CD4-positive, alpha-beta T cell treated with Interleukin-4 for 1 hour (primary cell): ENCODE measurements around the gene PDIA2.
A peak's percentile ranks its signal among the peaks of the same experiment; 100 is the strongest.
"Not testable (repeated sequence)": the region's sequence is repeated elsewhere in the genome, so short reads cannot be mapped to it uniquely, and the experiment has no call there.

Source experiments
- DNase-seq, 2 donors: peaks; one replicate each; pipeline ENCODE4 v3.0.0-alpha.2; 2020 to 2022

Gene PDIA2

DNA sequence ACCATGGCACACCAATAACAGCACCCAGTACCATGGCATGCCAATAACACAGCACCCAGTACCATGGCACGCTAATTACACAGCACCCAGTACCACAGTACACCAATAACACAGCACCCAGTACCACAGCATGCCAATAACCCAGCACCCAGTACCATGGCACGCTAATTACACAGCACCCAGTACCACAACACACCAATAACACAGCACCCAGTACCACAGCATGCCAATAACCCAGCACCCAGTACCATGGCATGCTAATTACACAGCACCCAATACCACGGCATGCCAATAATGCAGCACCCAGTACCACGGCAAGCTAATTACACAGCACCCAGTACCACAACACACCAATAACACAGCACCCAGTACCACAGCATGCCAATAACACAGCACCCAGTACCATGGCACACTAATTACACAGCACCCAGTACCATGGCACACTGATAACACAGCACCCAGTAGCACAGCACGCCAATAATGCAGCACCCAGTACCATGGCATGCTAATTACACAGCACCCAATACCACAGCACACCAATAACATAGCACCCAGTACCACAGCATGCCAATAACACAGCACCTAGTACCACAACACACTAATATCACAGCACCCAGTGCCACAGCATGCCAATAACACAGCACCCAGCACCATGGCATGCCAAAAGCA, 51.3 kb downstream of the PDIA2 start:
- DNase-seq, result not testable (repeated sequence)

DNA sequence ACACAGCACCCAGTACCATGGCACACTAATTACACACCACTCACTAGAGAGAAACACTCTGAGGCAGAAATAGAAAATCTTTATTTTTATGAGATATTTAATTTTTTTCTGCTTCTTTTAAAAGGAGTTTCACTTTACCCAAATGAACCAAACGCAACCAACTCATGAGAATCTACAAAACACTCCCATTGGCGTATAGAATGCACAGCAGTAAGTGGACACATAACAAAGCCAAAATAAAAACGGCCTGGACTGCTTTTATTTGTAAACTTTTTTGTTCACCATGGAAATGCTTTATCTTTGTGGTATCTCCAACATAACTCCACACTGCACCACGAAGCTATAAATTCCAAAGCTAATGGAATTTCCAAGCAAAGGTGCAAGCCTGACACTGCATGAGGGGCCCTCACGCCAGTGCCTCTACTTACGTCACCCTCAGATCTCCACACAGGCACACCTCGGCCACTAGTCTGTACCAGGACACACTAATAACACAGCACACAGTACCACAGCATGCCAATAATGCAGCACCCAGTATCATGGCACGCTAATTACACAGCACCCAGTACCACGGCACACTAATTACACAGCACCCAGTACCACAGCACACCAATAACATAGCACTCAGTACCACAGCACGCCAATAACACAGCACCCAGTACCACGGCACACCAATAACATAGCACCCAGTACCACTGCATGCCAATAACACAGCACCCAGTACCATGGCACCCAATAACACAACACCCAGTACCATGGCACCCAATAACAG, 52.1 kb downstream of the PDIA2 start:
- not testable (repeated sequence) for DNase-seq

DNA sequence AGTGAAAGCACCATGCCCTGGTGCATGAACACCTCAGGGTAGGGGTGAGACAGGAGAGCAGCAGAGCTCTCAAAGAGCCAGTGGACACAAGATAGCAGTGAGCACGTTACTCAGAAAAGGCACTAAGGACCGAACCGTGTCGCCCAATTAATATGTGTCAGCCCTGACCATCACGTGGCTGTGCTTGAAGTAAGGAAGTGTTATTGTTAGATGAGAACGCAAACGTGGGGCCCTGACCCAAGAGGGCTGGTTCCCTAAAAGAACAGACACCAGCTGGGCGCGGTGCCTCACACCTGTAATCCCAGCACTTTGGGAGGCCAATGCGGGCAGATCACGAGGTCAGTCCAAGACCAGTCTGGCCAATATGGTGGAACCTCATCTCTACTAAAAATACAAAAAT, 53.3 kb downstream of the PDIA2 start:
- peak in 1 of 2 donors; percentile 35 for DNase-seq
